ENCODE measurements around the gene AMELY. TPM values are rescaled to one million over a fixed set of nuclear protein-coding genes. Genes with fewer than 3 reads are reported as not detected.
"Not testable (repeated sequence)": the region's sequence is repeated elsewhere in the genome, so short reads cannot be mapped to it uniquely, and the experiment has no call there.

The AMELY gene
- total and polyA plus RNA-seq, 8 donors, result not detected

DNA sequence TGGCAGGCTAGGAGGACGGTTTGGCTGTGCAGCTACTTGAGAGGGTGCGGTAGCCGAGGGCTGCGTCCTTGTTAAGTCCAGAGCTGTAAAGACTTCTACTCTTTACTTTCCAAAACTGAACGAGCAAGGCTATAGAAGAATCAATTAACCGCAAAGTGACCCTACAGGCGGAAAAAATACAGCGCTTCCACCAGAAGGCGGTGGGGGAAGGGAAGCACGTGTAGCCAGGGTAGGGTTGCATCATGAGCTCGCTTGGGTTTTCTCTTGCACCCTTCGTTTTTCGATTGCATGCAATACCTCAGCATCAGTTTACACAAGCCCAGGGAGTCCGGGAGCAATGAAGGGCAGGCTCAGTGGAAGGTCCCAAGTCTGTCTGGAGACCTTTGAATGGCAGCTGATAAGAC is 2.4 kb downstream of the AMELY start:
- TF ChIP-seq EP300 (IDR thresholded peaks at IDR 0.05), result no peak
- Histone ChIP-seq H3K4me3 (no peak overlapping the region), H3K4me1 (peaks cover 0 to 11% (median 0%) of the 10 kb centered on the region in 4 donors), H3K9me3 (no peaks in the 10 kb centered on the region), H3K27me3 (peaks cover 0 to 25% (median 0%) of the 10 kb centered on the region in 3 donors), H3K27ac (no peak overlapping the region), H3K36me3 (no peaks in the 10 kb centered on the region)
- intact Hi-C loops (cut with DNase I; ENCODE audit: low total_unique reads), result no loop called here
- 0 to 1% (median 0%) methylated on average over 13 to 14 of the region's 14 CpGs; no CpG with 5 or more reads in 2 of the 5 donors for WGBS, 5 donors
- no peak for DNase-seq

GRCh38 chrY:6908021-6908420 is 3.5 kb downstream of the AMELY start:
- H3K4me3 ChIP-seq; H3K9me3 ChIP-seq; intact Hi-C loops (cut with DNase I; ENCODE audit: low total_unique reads); H3K27ac ChIP-seq; DNase-seq; H3K36me3 ChIP-seq: not testable (repeated sequence)
- H3K4me1 ChIP-seq, result peaks cover 0 to 11% (median 0%) of the 10 kb centered on the region in 4 donors
- 39 to 62% (median 51%) methylated on average over 6 of the region's 6 CpGs; no CpG with 5 or more reads in 2 of the 5 donors for WGBS, 5 donors
- H3K27me3 ChIP-seq, result peaks cover 0 to 25% (median 0%) of the 10 kb centered on the region in 3 donors

GRCh38 chrY:6907591-6907990 is 4.0 kb downstream of the AMELY start:
- no peak for DNase-seq
- Histone ChIP-seq H3K27ac (no peak overlapping the region), H3K36me3 (no peaks in the 10 kb centered on the region), H3K9me3 (no peaks in the 10 kb centered on the region), H3K4me3 (no peak overlapping the region), H3K4me1 (peaks cover 0 to 11% (median 0%) of the 10 kb centered on the region in 4 donors), H3K27me3 (peaks cover 0 to 25% (median 0%) of the 10 kb centered on the region in 3 donors)
- WGBS, 5 donors, result 83 to 95% (median 90%) methylated on average over 1 of the region's 1 CpG; no CpG with 5 or more reads in 2 of the 5 donors
- no peak for TF ChIP-seq EP300 (IDR thresholded peaks at IDR 0.05)
- intact Hi-C loops (cut with DNase I; ENCODE audit: low total_unique reads), result no loop called here

- H3K36me3 ChIP-seq; H3K4me1 ChIP-seq; H3K9me3 ChIP-seq; intact Hi-C loops (cut with DNase I; ENCODE audit: low total_unique reads); H3K4me3 ChIP-seq; DNase-seq; H3K27ac ChIP-seq; H3K27me3 ChIP-seq: not testable (repeated sequence)
Measured at GRCh38 chrY:6902116-6902515, 9.4 kb downstream of the AMELY start.

- Histone ChIP-seq H3K9me3 (no peaks in the 10 kb centered on the region), H3K4me1 (no peaks in the 10 kb centered on the region), H3K27me3 (no peaks in the 10 kb centered on the region), H3K27ac (no peak overlapping the region), H3K36me3 (no peaks in the 10 kb centered on the region), H3K4me3 (no peak overlapping the region)
- intact Hi-C loops (cut with DNase I; ENCODE audit: low total_unique reads), result no loop called here
- no peak for DNase-seq
- TF ChIP-seq CTCF (IDR thresholded peaks at IDR 0.05), result no peak
- TF ChIP-seq EP300 (IDR thresholded peaks at IDR 0.05), result no peak
- no peak for TF ChIP-seq POLR2AphosphoS5 (IDR thresholded peaks at IDR 0.05)
- no peak for TF ChIP-seq POLR2A (IDR thresholded peaks at IDR 0.05)
- 3 to 9% (median 8%) methylated on average over 1 of the region's 1 CpG; no CpG with 5 or more reads in 2 of the 5 donors for WGBS, 5 donors
Measured at GRCh38 chrY:6895236-6895635, 16.3 kb downstream of the AMELY start.

GRCh38 chrY:6894496-6894895 is 17.1 kb downstream of the AMELY start:
- Histone ChIP-seq H3K36me3 (no peaks in the 10 kb centered on the region), H3K27ac (no peak overlapping the region), H3K4me1 (no peaks in the 10 kb centered on the region), H3K9me3 (no peaks in the 10 kb centered on the region), H3K4me3 (no peak overlapping the region), H3K27me3 (no peaks in the 10 kb centered on the region)
- DNase-seq, result no peak
- intact Hi-C loops (cut with DNase I; ENCODE audit: low total_unique reads), result no loop called here
- WGBS, 5 donors, result 37 to 43% (median 42%) methylated on average over 3 of the region's 3 CpGs; no CpG with 5 or more reads in 2 of the 5 donors
- TF ChIP-seq POLR2A (IDR thresholded peaks at IDR 0.05) (no peak), EP300 (IDR thresholded peaks at IDR 0.05) (no peak), POLR2AphosphoS5 (IDR thresholded peaks at IDR 0.05) (no peak), CTCF (IDR thresholded peaks at IDR 0.05) (no peak)
